Lung (tissue), 12 donors: ENCODE data around the gene GOLPH3. TPM values are rescaled to one million over a fixed set of nuclear protein-coding genes. Genes with fewer than 3 reads are reported as not detected.

ENCODE experiments used
- ATAC-seq: fragments of 200-7000 bp; cut with Tn5 transposase; one replicate; pipeline ENCODE4 v1.9.1; 2020; ENCODE audit warnings: moderate number of reproducible peaks; ENCODE audit not compliant: insufficient read depth, low FRiP score
- DNase-seq, 3 donors: peaks; one replicate each; pipeline ENCODE4 v3.0.0-alpha.2; 2013 to 2017
- H3K27ac ChIP-seq, 2 donors: one replicate each; pipeline ENCODE4 v1.5.1; 2013; ENCODE audit warnings: mild to moderate bottlenecking in 2 of 2, moderate library complexity in 2 of 2, control low read depth in 1 of 2, inconsistent platforms in 1 of 2, low read depth in 1 of 2, low read length in 1 of 2
- H3K27me3 ChIP-seq, 3 donors: one replicate each; pipeline ENCODE4 v1.5.1; 2013; ENCODE audit warnings: low read length in 2 of 3; ENCODE audit not compliant: control insufficient read depth in 3 of 3, insufficient read depth in 3 of 3
- H3K36me3 ChIP-seq, 4 donors: one replicate each; pipeline ENCODE4 v1.5.1; 2013; ENCODE audit warnings: low read length in 4 of 4, mild to moderate bottlenecking in 1 of 4, moderate library complexity in 1 of 4; ENCODE audit not compliant: control insufficient read depth in 4 of 4, insufficient read depth in 4 of 4
- H3K4me1 ChIP-seq, 5 donors: one replicate each; pipeline ENCODE4 v1.5.1; 2013; ENCODE audit warnings: low read length in 5 of 5, mild to moderate bottlenecking in 2 of 5, moderate library complexity in 1 of 5; ENCODE audit not compliant: control insufficient read depth in 5 of 5, insufficient read depth in 5 of 5
- H3K4me3 ChIP-seq: one replicate; pipeline ENCODE4 v1.5.1; 2013; ENCODE audit warnings: mild to moderate bottlenecking, control low read depth, moderate library complexity
- H3K9ac ChIP-seq, 2 donors: one replicate each; pipeline ENCODE4 v1.5.1; 2013; ENCODE audit warnings: low read length in 2 of 2, control low read depth in 1 of 2; ENCODE audit not compliant: insufficient read depth in 1 of 2
- H3K9me3 ChIP-seq, 4 donors: one replicate each; pipeline ENCODE4 v1.5.1; 2013; ENCODE audit warnings: low read length in 3 of 4, mild to moderate bottlenecking in 1 of 4, moderate library complexity in 1 of 4; ENCODE audit not compliant: control insufficient read depth in 4 of 4, insufficient read depth in 3 of 4
- WGBS, 2 donors: extraction: QIAGEN DNeasy Blood & Tissue Kit; methylation state at CpG; one replicate each; pipeline ENCODE4 v1.1.7; 2013; 5-methylcytosine and 5-hydroxymethylcytosine counted together
- polyA plus RNA-seq, 2 donors: library from polyadenylated mRNA; stranded (reverse); fragments of 200-250 nt; gene quantifications; one replicate each; pipeline ENCODE4 v1.2.1, GENCODE V29; 2013
- total RNA-seq, 2 donors: library from RNA; depleted of rRNA in 1 of 2; stranded (reverse); fragments of >200 nt in 1 of 2; gene quantifications; one replicate each; pipeline ENCODE4 v1.2.1, GENCODE V29; 2014 to 2021
- TF ChIP-seq, protein P1 (sequence below): IDR thresholded peaks from 2 replicates; pipeline ENCODE4 v1.5.1; 2012; ENCODE audit warnings: mild to moderate bottlenecking; ENCODE audit errors: control extremely low read depth, extremely low read depth
- donor health status: control.
- donor health status: control.
- donor health status: Bipolar disorder and iron deficiency.
- donor health status: healthy.
- donor health status: DM: yes; HTN: yes; CAD: no.

The GOLPH3 gene
- total and polyA plus RNA-seq, 4 donors: 52.2 to 112 (median 69.9) TPM

DNA sequence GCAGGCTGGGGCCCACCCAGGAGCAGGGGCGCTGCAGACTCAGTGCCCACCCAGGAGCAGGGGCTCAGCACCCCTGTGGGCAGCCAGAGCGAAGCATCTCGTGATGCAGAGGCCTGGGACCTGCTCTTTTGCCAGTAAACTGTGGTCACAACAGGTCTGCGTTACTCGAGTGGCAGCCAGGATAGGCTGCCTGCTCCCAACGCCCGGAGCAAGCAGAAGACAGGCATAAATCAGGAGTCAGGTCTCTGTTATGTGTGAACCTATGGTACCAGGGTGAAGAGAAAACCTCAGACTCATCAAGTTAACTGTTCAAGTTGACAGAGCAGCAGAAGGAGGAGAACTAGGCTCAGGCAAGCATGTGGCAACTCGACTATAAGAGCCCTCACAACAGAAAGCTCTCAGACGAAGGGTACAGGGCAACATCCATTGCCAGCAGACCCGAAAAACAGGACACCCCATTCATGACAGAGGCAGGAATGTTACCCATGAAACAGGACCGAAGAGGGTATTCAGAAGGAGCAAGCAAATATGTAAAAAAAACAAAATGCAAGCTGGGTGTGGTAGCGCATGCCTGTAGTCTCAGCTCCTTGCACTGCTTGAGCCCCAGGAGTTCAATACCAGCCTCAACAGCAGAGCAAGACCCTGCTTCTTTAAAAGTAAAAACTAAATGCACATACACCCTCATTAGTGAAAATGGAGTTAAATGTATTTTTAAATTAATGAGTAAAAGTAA is 71.7 kb downstream of the GOLPH3 start:
- DNase-seq (no peak), ATAC-seq (no peak)
- TF ChIP-seq, protein P1, sequence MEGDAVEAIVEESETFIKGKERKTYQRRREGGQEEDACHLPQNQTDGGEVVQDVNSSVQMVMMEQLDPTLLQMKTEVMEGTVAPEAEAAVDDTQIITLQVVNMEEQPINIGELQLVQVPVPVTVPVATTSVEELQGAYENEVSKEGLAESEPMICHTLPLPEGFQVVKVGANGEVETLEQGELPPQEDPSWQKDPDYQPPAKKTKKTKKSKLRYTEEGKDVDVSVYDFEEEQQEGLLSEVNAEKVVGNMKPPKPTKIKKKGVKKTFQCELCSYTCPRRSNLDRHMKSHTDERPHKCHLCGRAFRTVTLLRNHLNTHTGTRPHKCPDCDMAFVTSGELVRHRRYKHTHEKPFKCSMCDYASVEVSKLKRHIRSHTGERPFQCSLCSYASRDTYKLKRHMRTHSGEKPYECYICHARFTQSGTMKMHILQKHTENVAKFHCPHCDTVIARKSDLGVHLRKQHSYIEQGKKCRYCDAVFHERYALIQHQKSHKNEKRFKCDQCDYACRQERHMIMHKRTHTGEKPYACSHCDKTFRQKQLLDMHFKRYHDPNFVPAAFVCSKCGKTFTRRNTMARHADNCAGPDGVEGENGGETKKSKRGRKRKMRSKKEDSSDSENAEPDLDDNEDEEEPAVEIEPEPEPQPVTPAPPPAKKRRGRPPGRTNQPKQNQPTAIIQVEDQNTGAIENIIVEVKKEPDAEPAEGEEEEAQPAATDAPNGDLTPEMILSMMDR: no peak
- no peaks in the 10 kb centered on the region for H3K27me3 ChIP-seq
- H3K9me3 ChIP-seq: peaks cover 0 to 1% (median 0%) of the 10 kb centered on the region in 4 donors
- peaks cover 19 to 43% (median 25%) of the 10 kb centered on the region in 4 donors for H3K36me3 ChIP-seq
- H3K27ac ChIP-seq: no peak overlapping the region
- no peak overlapping the region for H3K9ac ChIP-seq
- WGBS, 2 donors: 74 to 82% methylated on average over 10 to 12 of the region's 12 CpGs
- peaks cover 0 to 6% (median 0%) of the 10 kb centered on the region in 5 donors for H3K4me1 ChIP-seq
- H3K4me3 ChIP-seq: no peak overlapping the region

DNA sequence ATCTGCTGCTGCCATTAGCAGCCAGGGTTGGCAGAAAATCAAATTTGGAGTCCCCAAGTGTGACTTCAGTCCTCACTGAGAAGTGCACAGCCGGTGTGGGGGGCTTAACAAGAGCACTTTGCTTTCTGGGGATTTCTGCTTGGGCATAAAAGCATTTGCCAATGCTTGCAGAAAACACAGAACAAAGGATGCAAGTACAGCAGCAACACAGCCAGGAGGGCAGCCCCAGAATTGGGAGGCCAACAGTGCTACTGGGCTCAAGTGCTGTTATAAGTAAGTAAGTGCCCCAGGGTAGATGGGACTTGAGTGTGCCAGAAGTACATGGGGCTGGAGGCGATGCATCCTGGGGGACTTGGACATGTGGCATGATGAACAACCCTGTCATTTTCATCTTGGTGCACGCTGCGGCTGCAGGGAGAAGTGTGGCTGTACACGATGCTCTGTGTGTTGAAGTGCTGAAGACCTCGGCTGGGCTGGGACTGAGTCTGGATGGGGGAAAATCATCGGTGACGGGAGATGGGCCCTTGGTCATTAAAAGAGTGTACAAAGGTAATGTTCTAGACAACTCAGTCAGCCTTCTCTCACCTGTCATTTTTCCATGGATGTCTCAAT is 73.3 kb downstream of the GOLPH3 start:
- WGBS, 2 donors: 89 to 93% methylated on average over 8 of the region's 8 CpGs
- ATAC-seq: no peak
- no peaks in the 10 kb centered on the region for H3K27me3 ChIP-seq
- peaks cover 0 to 1% (median 0%) of the 10 kb centered on the region in 4 donors for H3K9me3 ChIP-seq
- TF ChIP-seq, protein P1: no peak
- H3K36me3 ChIP-seq: peaks cover 11 to 39% (median 16%) of the 10 kb centered on the region in 4 donors
- H3K9ac ChIP-seq: no peak overlapping the region
- H3K27ac ChIP-seq: no peak overlapping the region
- no peak for DNase-seq
- H3K4me3 ChIP-seq: no peak overlapping the region
- peaks cover 0 to 6% (median 0%) of the 10 kb centered on the region in 5 donors for H3K4me1 ChIP-seq

DNA sequence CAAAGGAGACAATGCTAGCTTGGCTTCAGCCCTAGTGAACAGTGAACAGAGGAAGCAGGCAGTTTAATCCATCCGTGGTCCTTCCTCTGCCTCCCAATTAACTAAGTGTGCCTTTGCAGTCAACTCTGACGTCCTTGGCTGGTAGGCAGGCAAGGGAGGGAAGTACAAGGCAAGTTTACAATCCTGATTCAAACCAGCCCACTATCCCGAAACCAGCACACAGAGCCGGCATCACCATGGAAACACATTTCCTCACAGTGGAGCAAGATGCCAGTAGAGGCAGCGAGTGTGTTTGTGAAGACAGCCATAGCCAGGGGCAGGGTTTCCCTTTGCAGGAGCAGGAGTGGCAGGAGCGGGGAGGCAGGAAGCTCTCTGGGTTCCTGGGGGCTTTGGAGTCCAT is 73.9 kb downstream of the GOLPH3 start:
- ATAC-seq (no peak), DNase-seq (peak in 2 of 3 donors; percentile 8 to 20)
- Histone ChIP-seq H3K4me3 (no peak overlapping the region), H3K36me3 (peaks cover 8 to 39% (median 14%) of the 10 kb centered on the region in 4 donors), H3K9me3 (peaks cover 0 to 1% (median 0%) of the 10 kb centered on the region in 4 donors), H3K4me1 (peaks cover 0 to 6% (median 0%) of the 10 kb centered on the region in 5 donors), H3K9ac (no peak overlapping the region), H3K27ac (peak overlapping the region in 1 of 2 donors; percentile 65), H3K27me3 (no peaks in the 10 kb centered on the region)
- WGBS, 2 donors: 70 to 77% methylated on average over 6 of the region's 6 CpGs
- TF ChIP-seq, protein P1: no peak
